HEK293T (cell line): ENCODE measurements around the gene AADACL4.
"Not testable (repeated sequence)": the region's sequence is repeated elsewhere in the genome, so short reads cannot be mapped to it uniquely, and the experiment has no call there.

ENCODE experiments used
- CTCF ChIA-PET: fragments of 350-600 bp; formaldehyde crosslinking; extraction: SDS; loops from one replicate; lab custom pipeline; 2021; ENCODE audit warnings: antibody characterized with exemption, inconsistent platforms; lab: Yijun Ruan, JAX
- POLR2A ChIA-PET: fragments of 350-600 bp; formaldehyde crosslinking; extraction: SDS; loops from one replicate; lab custom pipeline; 2020; ENCODE audit warnings: antibody characterized with exemption, inconsistent platforms; lab: Yijun Ruan, JAX
- DNase-seq: peaks from one replicate; pipeline ENCODE4 v3.0.0; 2012; ENCODE audit warnings: mixed read lengths; ENCODE audit errors: extremely low spot score
- ARNT ChIP-seq: fragments of 450-650 bp; IDR thresholded peaks from 2 replicates; pipeline ENCODE4 v1.6.1; 2017; ENCODE audit warnings: mild to moderate bottlenecking
- BHLHE40 ChIP-seq: fragments of 450-650 bp; IDR thresholded peaks from 2 replicates; pipeline ENCODE4 v1.6.1; 2016; ENCODE audit warnings: mild to moderate bottlenecking, moderate library complexity, borderline replicate concordance
- CTBP1 ChIP-seq: fragments of 450-650 bp; IDR thresholded peaks from 2 replicates; pipeline ENCODE4 v1.6.1; 2016; ENCODE audit warnings: borderline replicate concordance
- ELF4 ChIP-seq: fragments of 450-650 bp; IDR thresholded peaks from 2 replicates; pipeline ENCODE4 v1.6.1; 2017; ENCODE audit warnings: antibody characterized with exemption
- FOXA1 ChIP-seq: fragments of 450-650 bp; IDR thresholded peaks from 2 replicates; pipeline ENCODE4 v1.6.1; 2016; ENCODE audit warnings: mild to moderate bottlenecking
- FOXK2 ChIP-seq: fragments of 450-650 bp; IDR thresholded peaks from 2 replicates; pipeline ENCODE4 v1.6.1; 2016; ENCODE audit warnings: mild to moderate bottlenecking
- FOXM1 ChIP-seq: fragments of 450-650 bp; IDR thresholded peaks from 2 replicates; pipeline ENCODE4 v1.6.1; 2017; ENCODE audit warnings: mild to moderate bottlenecking, borderline replicate concordance
- HDGF ChIP-seq: fragments of 450-650 bp; IDR thresholded peaks from 2 replicates; pipeline ENCODE4 v1.6.1; 2017; ENCODE audit warnings: antibody characterized with exemption, borderline replicate concordance
- L3MBTL2 ChIP-seq: fragments of 450-650 bp; conservative IDR thresholded peaks from 2 replicates; pipeline ENCODE4 v1.6.1; 2016; ENCODE audit warnings: mild to moderate bottlenecking
- LEF1 ChIP-seq: fragments of 450-650 bp; IDR thresholded peaks from 2 replicates; pipeline ENCODE4 v1.6.1; 2017; ENCODE audit warnings: mild to moderate bottlenecking, borderline replicate concordance
- NFRKB ChIP-seq: fragments of 450-650 bp; IDR thresholded peaks from 2 replicates; pipeline ENCODE4 v1.6.1; 2016; ENCODE audit warnings: mild to moderate bottlenecking, moderate library complexity
- SP1 ChIP-seq: fragments of 450-650 bp; IDR thresholded peaks from 2 replicates; pipeline ENCODE4 v1.6.1; 2017
- SUZ12 ChIP-seq: fragments of 450-650 bp; IDR thresholded peaks from 2 replicates; pipeline ENCODE4 v1.6.1; 2016; ENCODE audit warnings: mild to moderate bottlenecking
- TARDBP ChIP-seq: fragments of 450-650 bp; IDR thresholded peaks from 2 replicates; pipeline ENCODE4 v1.6.1; 2016
- ZNF384 ChIP-seq: fragments of 450-650 bp; IDR thresholded peaks from 2 replicates; pipeline ENCODE4 v1.6.1; 2016
- TF ChIP-seq, protein P1 (sequence below): fragments of 450-650 bp; IDR thresholded peaks from 2 replicates; pipeline ENCODE4 v1.6.1; 2016

AADACL4 gene

DNA sequence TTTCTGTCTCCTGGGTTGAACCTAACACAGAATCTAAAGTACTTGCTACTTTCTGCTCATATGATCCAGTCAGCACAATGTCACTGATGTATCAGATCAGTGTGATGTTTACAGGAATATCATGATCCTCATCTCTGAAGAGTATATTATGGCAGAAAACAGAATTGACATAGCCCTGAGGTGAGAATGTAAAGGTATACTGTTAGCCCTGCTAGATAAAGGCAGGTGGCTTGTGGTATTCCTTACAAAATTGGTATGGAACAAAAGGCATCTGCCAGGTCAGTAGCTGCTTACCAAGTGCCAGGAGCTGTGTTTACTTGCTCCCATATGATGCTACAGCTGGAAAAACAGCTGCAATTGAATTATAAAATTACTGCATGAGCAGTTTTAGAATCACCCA, 30.5 kb downstream of the AADACL4 start:
- TF ChIP-seq CTBP1, result no peak
- no peak for TF ChIP-seq TARDBP
- TF ChIP-seq SP1, result no peak
- no peak for TF ChIP-seq L3MBTL2
- no peak for TF ChIP-seq NFRKB
- TF ChIP-seq HDGF, result no peak
- TF ChIP-seq FOXA1, result no peak
- no peak for TF ChIP-seq BHLHE40
- no peak for TF ChIP-seq SUZ12
- TF ChIP-seq FOXK2, result no peak
- TF ChIP-seq, protein P1, sequence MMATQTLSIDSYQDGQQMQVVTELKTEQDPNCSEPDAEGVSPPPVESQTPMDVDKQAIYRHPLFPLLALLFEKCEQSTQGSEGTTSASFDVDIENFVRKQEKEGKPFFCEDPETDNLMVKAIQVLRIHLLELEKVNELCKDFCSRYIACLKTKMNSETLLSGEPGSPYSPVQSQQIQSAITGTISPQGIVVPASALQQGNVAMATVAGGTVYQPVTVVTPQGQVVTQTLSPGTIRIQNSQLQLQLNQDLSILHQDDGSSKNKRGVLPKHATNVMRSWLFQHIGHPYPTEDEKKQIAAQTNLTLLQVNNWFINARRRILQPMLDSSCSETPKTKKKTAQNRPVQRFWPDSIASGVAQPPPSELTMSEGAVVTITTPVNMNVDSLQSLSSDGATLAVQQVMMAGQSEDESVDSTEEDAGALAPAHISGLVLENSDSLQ, result no peak
- TF ChIP-seq ELF4, result no peak
- TF ChIP-seq ZNF384, result no peak
- TF ChIP-seq FOXM1, result no peak
- TF ChIP-seq ARNT, result no peak
- TF ChIP-seq LEF1, result no peak
- DNase-seq, result no peak
- ChIA-PET CTCF (no interaction called here), POLR2A (no interaction called here)

GRCh38 chr1:12676122-12676521, 32.2 kb downstream of the AADACL4 start:
- POLR2A ChIA-PET, DNase-seq, CTCF ChIA-PET: not testable (repeated sequence)

GRCh38 chr1:12677565-12677964, 33.7 kb downstream of the AADACL4 start:
- POLR2A ChIA-PET, result no interaction called here
- TF ChIP-seq NFRKB, result no peak
- TF ChIP-seq SP1, result no peak
- TF ChIP-seq SUZ12, result no peak
- no peak for TF ChIP-seq CTBP1
- TF ChIP-seq FOXA1, result no peak
- TF ChIP-seq ARNT, result no peak
- TF ChIP-seq, protein P1, result no peak
- TF ChIP-seq ZNF384, result no peak
- no peak for TF ChIP-seq L3MBTL2
- no peak for TF ChIP-seq HDGF
- TF ChIP-seq FOXM1, result no peak
- TF ChIP-seq LEF1, result no peak
- DNase-seq, result no peak
- CTCF ChIA-PET, result interaction anchor here (0.6 kb wide), 1 partner anchor 466 kb away, joined by 3 read pairs; no protein-coding TSS in a partner anchor

DNA sequence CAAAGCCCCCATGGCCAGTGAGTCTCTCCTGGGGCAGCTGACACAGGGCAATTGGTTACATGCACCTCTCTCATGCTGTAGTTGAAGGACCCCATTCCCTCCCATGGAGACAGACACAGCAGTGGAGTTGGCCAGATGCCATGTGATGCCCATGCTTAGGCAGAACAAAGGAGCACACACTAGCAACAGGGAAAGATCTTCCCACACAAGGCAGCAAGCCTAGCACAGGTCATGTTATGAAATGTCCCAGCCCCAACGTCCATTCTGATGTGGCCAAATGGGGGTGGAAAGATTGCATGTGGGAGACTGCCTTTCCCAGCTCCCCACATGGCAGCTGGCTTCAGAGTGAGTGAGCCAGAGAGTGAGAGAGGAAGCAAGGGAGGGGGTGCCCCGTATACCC, 34.5 kb downstream of the AADACL4 start:
- CTCF ChIA-PET, result no interaction called here
- no peak for TF ChIP-seq FOXM1
- no peak for TF ChIP-seq L3MBTL2
- TF ChIP-seq BHLHE40, result no peak
- TF ChIP-seq FOXK2, result no peak
- POLR2A ChIA-PET, result no interaction called here
- no peak for DNase-seq

- no peak for DNase-seq
- TF ChIP-seq NFRKB (no peak), BHLHE40 (no peak), ARNT (no peak), L3MBTL2 (no peak), FOXK2 (no peak), ZNF384 (no peak), LEF1 (no peak), SP1 (no peak), ELF4 (no peak), CTBP1 (no peak), SUZ12 (no peak), FOXA1 (no peak), HDGF (no peak), TARDBP (no peak)
- ChIA-PET POLR2A (no interaction called here), CTCF (no interaction called here)
These were observed 34.9 kb downstream of the AADACL4 start for GRCh38 chr1:12678820-12679219.

DNA sequence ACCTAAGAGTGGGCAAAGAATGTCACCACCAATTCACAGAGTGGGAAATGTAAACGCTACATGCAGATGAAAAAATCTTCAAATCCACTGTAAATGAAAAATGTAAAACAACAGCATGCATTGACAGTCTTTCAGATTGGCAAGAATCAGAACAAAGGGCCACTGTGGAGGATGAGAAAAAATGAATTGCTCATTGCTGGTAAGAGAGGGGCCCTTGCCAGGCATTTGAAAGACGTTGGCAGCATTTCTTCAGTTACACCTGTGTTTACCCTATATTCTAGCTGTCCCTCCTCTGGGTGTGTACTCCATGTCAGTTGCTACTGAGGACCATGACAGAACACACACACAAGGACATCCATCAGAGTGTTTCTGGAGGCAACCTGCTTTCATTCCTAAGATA, 46.3 kb downstream of the AADACL4 start:
- TF ChIP-seq ARNT (no peak), HDGF (no peak), SP1 (no peak), BHLHE40 (no peak), L3MBTL2 (no peak), ZNF384 (no peak), TARDBP (no peak)
- TF ChIP-seq, protein P1, result no peak
- CTCF ChIA-PET, result no interaction called here
- no peak for DNase-seq
- POLR2A ChIA-PET, result no interaction called here
